ENCODE results near the gene NRCAM. TPM values are rescaled to one million over a fixed set of nuclear protein-coding genes. Genes with fewer than 3 reads are reported as not detected.

NRCAM gene
- total RNA-seq, 1 donor from 2014 or later, result 9.1 TPM

- DNase-seq (ENCODE audit: low spot score), result no peak
Measured at GRCh38 chr7:108222236-108222892, 233.9 kb downstream of the NRCAM start.

- DNase-seq (ENCODE audit: low spot score), result no peak
Measured at GRCh38 chr7:108211382-108212201, 244.6 kb downstream of the NRCAM start.

DNA sequence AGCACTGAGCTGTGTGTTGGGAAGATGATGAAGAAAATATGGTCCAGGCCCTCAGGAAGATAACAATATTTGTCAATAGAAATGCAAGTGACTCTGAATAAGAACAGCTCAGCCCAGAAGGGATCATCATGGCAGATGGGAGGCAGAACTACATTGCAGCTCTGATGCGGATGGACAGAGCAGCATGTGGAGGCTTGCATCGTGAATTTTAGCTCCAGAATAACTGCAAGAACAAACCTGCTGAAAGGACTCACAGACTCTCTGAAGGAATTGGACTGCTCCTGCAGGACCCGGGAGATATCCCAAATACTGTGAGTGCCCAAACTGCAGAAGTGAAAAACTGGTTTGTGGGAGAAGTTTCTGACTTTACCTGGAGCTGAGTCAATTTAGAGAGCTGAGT, 245.4 kb downstream of the NRCAM start:
- no peak for DNase-seq (ENCODE audit: low spot score)

- no peak for DNase-seq (ENCODE audit: low spot score)
Measured at GRCh38 chr7:108205311-108205710, 250.9 kb downstream of the NRCAM start.

- no peak for DNase-seq (ENCODE audit: low spot score)
Measured at GRCh38 chr7:108204281-108204796, 251.9 kb downstream of the NRCAM start.

DNA sequence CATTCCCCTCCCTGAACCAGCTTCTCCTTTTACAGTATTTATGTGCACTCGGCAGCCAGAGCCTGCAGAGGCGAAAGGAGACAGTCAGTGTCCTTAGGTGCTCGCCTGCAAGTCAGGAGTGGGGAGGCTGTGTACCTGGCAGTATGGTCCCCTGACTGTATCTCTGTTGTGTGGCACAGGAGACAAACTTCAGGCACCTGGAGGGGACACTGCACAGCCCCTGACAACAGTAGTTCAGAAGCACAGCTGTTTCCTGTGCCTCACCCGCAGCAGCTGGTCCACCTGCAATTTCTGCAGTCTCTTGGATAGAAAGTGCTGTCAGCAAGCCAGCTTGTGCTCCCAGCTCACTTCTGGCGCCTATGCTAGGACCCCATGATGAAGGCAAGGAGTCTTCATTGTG, 252.7 kb downstream of the NRCAM start:
- no peak for DNase-seq (ENCODE audit: low spot score)

DNA sequence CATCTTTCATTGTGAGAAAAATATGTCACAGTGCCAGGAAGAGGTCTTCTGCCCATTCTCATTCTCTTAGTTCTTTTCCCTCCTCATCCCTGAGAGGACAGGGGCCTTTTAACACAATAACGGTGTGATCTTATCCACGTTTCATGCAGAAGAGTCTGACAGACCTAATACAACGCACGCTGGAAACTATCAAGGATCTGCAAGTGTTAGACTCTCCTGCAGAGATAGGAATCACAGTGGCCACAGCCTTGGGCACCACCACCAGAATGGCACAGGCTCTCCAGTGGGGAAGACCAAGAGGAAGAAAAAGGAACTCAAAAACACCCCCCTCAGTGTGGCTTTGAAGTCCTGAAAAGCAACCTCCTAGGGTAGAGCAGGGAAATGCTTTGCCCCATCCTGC, 253.5 kb downstream of the NRCAM start:
- no peak for DNase-seq (ENCODE audit: low spot score)

DNA sequence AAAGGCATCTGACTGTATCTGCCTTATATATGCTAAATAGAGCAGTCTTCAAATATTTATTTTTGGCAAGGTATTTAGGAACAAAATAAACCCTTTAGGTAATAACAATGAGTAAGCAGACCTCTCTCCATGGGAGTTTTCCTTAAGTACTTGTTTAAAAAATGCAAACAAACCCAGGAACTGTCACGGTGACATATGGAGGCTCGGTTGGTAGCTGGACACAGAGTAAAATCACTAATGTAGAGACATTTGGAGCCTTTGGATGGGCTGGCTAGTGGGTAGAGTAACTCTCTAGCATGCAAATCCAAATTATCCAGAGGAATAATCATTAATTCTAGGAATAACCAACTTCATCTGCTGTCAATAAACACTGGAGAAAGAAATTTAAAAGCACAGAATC, 254.5 kb downstream of the NRCAM start:
- no peak for DNase-seq (ENCODE audit: low spot score)

DNA sequence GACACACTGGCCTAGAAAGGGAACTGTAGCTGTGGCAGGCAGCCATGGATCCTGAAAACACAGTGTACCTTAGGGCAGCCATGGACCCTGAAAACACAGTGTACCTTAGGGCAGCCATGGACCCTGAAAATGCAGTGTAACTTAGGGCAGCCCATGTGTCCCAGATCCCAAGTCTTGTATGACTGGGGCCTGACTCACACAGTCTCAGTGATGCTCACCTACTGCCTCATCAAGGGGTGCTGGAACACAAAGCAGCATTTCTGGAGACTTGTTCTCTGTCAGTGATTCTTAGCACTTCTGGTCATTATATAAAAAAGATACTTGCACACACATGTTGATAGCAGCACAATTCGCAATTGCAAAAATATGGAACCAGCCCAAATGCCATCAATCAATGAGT, 255.9 kb downstream of the NRCAM start:
- no peak for DNase-seq (ENCODE audit: low spot score)

DNA sequence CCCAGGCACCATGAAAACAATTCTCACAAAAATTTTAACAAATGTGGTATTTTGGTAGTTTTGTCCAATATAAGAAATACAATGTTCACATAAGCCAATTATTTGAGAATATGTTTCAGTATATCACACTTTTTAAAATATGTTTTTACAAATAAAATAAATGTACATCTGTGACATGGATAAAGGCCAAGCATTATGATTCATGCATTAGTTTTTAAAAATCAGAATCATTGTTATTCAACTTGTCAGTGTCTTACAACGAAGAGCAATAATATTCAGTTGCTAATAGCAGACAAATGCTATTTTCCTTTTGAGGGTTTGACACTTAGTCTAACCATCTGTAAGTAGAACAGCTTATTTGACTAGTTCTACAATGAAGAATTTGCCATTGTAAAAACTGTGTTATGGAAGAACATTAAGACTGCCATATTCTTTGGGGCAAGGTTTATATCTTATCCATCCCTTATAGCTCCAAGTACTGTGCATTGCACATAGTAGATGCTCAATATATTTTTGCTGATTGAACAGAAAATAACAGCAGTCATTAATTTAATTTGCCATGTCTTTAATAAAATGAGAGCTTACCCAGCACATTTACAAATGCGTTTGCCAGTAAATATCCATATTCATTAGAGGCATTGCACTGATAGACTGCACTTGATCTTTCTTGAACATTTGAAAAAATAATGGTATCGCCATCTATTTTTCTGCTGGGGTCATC, 258.7 kb downstream of the NRCAM start:
- no peak for DNase-seq (ENCODE audit: low spot score)

- no peak for DNase-seq (ENCODE audit: low spot score)
Measured at GRCh38 chr7:108196004-108196403, 260.2 kb downstream of the NRCAM start.

GRCh38 chr7:108193594-108194498, 262.4 kb downstream of the NRCAM start:
- DNase-seq (ENCODE audit: low spot score), result no peak

DNA sequence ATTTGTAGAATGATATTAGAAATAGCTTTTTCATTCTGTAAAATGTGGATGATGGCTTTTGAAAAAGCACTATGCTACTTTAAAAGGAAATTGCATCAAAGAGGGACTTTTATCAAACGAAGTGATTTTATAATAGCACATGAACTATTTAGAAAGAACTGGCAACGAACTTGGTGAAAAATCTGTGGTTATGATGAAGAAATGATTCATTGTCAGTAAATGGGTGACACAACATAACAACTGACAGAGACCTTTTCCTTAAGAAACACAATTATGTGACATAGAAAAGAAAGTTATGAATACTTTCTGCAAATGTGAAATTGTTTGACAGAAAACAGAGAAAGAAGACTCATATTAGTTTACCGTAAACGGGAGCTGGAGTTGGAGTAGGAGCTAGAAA, 265.3 kb downstream of the NRCAM start:
- no peak for DNase-seq (ENCODE audit: low spot score)

- no peak for DNase-seq (ENCODE audit: low spot score)
Measured at GRCh38 chr7:108189733-108190388, 266.4 kb downstream of the NRCAM start.

GRCh38 chr7:108188724-108189123, 267.5 kb downstream of the NRCAM start:
- DNase-seq (ENCODE audit: low spot score), result no peak

DNA sequence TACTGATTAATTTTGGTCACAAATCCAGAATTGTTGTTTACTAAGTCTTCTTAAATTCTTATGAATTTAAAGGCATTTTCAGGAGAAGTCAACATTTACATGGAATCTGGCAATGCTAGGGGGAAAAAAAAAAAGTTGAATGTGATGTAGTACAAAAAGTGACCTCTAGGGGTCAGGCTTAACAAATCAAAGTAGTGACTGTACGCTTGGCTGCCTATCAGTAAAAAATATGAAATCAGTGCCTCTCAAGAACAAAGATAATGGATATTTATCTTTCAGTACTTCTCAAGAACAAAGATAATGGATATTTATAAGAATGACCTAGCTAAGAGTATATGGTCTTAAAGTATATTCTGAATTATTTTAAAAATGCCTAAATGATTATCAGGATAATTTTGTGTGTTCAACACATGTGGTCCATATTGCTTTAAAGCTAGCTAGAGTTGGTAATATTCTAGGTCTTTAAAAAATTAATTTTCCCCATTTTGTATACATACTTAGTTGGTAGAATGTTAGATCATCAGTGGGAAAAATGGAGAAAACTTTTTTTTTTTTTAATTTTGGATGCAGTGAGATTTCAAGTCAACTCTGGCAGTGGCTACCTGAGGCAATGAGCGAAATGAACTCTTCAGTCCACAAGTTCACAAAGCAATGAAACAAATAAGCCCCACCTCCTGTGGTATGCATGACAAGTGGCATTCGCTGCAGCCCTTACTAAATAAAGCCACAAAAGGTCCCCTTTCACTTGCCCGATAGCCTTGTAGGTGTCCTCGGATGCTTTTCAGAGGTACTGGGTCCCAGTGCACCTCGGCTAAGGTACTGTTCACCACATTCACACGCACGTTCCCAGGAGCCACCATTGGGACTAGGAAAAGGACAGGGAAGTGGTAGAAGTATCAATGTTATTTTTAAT, 274.9 kb downstream of the NRCAM start:
- no peak for DNase-seq (ENCODE audit: low spot score)

GRCh38 chr7:108178398-108178797, 277.8 kb downstream of the NRCAM start:
- no peak for DNase-seq (ENCODE audit: low spot score)

- DNase-seq (ENCODE audit: low spot score), result no peak
Measured at GRCh38 chr7:108171164-108171563, 285.1 kb downstream of the NRCAM start.

- no peak for DNase-seq (ENCODE audit: low spot score)
Measured at GRCh38 chr7:108170251-108170650, 286.0 kb downstream of the NRCAM start.

Measured in mesenteric fat pad (tissue), 1 donor.